WTC11 (cell line): ENCODE measurements around the gene BRD1. TPM values are rescaled to one million over a fixed set of nuclear protein-coding genes. Genes with fewer than 3 reads are reported as not detected.

ENCODE experiments used
- ATAC-seq: fragments of 200-7000 bp; cut with Tn5 transposase; 2 replicates; pipeline ENCODE4 v1.10.0; 2021; ENCODE audit warnings: mild to moderate bottlenecking, moderate library complexity
- CTCF ChIA-PET: fragments of 300-600 bp; sonication (Branson Sonifier 250); formaldehyde crosslinking; loops from one replicate; lab custom pipeline; 2021; ENCODE audit warnings: antibody characterized with exemption; lab: Charles Lee
- POLR2A ChIA-PET: fragments of 350-600 bp; sonication (Branson Sonifier 250); formaldehyde crosslinking; loops from one replicate; lab custom pipeline; 2021; ENCODE audit warnings: antibody characterized with exemption; lab: Charles Lee
- DNase-seq: peaks from one replicate; pipeline ENCODE4 v3.0.0; 2021; ENCODE audit warnings: low spot score
- H3K27ac Mint-ChIP-seq: 2 replicates; pipeline ENCODE4 v1.8.0; 2021; ENCODE audit warnings: mixed read lengths
- H3K27me3 Mint-ChIP-seq: 2 replicates; pipeline ENCODE4 v1.8.0; 2021; ENCODE audit warnings: low read depth, mild to moderate bottlenecking, moderate library complexity, mixed read lengths
- H3K36me3 Mint-ChIP-seq: 2 replicates; pipeline ENCODE4 v1.8.0; 2021; ENCODE audit warnings: mixed read lengths
- H3K4me1 Mint-ChIP-seq: 2 replicates; pipeline ENCODE4 v1.8.0; 2022; ENCODE audit warnings: mixed read lengths
- H3K4me3 Mint-ChIP-seq: 2 replicates; pipeline ENCODE4 v1.8.0; 2021; ENCODE audit warnings: mild to moderate bottlenecking, moderate library complexity, mixed read lengths
- H3K9me3 Mint-ChIP-seq: 2 replicates; pipeline ENCODE4 v1.8.0; 2021; ENCODE audit warnings: mixed read lengths
- ATF2 ChIP-seq: sonication (generic); formaldehyde crosslinking; IDR thresholded peaks from 2 replicates; pipeline ENCODE4 v1.8.1; 2022; ENCODE audit warnings: low read depth, missing genetic modification reagents, borderline replicate concordance
- ATF6 ChIP-seq: sonication (generic); formaldehyde crosslinking; IDR thresholded peaks from 2 replicates; pipeline ENCODE4 v1.8.1; 2023; ENCODE audit warnings: mild to moderate bottlenecking, missing genetic modification reagents
- CBFB ChIP-seq: sonication (generic); formaldehyde crosslinking; IDR thresholded peaks from 2 replicates; pipeline ENCODE4 v1.8.1; 2022; ENCODE audit warnings: mild to moderate bottlenecking, low read depth, missing genetic modification reagents
- CDX4 ChIP-seq: fragments of 250-450 bp; sonication (Bioruptor Pico); IDR thresholded peaks from 2 replicates; pipeline ENCODE4 v1.9.0; 2021; ENCODE audit warnings: moderate library complexity, mild to moderate bottlenecking, inconsistent platforms, borderline replicate concordance
- E2F5 ChIP-seq: sonication (generic); formaldehyde crosslinking; IDR thresholded peaks from 2 replicates; pipeline ENCODE4 v1.8.1; 2022; ENCODE audit warnings: mild to moderate bottlenecking, moderate library complexity, missing genetic modification reagents
- KAT7 ChIP-seq: sonication (generic); formaldehyde crosslinking; IDR thresholded peaks from 2 replicates; pipeline ENCODE4 v1.8.1; 2023; ENCODE audit warnings: missing genetic modification reagents, mild to moderate bottlenecking, borderline replicate concordance
- OVOL2 ChIP-seq: fragments of 250-450 bp; sonication (Bioruptor Pico); IDR thresholded peaks from 2 replicates; pipeline ENCODE4 v1.9.0; 2021; ENCODE audit warnings: mild to moderate bottlenecking, borderline replicate concordance
- STAT6 ChIP-seq: sonication (generic); formaldehyde crosslinking; conservative IDR thresholded peaks from 2 replicates; pipeline ENCODE4 v1.8.1; 2023; ENCODE audit warnings: mild to moderate bottlenecking, low read depth, missing genetic modification reagents, moderate library complexity
- ZBTB43 ChIP-seq: sonication (generic); formaldehyde crosslinking; IDR thresholded peaks from 2 replicates; pipeline ENCODE4 v1.8.1; 2023; ENCODE audit warnings: mild to moderate bottlenecking, missing genetic modification reagents
- ZNF317 ChIP-seq: sonication (generic); formaldehyde crosslinking; IDR thresholded peaks from 2 replicates; pipeline ENCODE4 v1.8.1; 2023; ENCODE audit warnings: low read depth, mild to moderate bottlenecking, moderate library complexity, missing genetic modification reagents, borderline replicate concordance
- ZNF396 ChIP-seq: fragments of 250-450 bp; sonication (Bioruptor Pico); IDR thresholded peaks from 2 replicates; pipeline ENCODE4 v1.8.0; 2021; ENCODE audit warnings: mild to moderate bottlenecking, moderate library complexity, borderline replicate concordance
- ZNF423 ChIP-seq: fragments of 250-450 bp; sonication (Bioruptor Pico); IDR thresholded peaks from 2 replicates; pipeline ENCODE4 v2.1.2; 2022; ENCODE audit warnings: mild to moderate bottlenecking, moderate library complexity
- total RNA-seq: library from RNA; stranded (reverse); gene quantifications from 3 replicates; pipeline ENCODE4 v1.2.3, GENCODE V29; 2021

The BRD1 gene
- total RNA-seq, 1 experiment from 2014 or later = 36.6 TPM

- ChIA-PET CTCF (interaction anchor here (0.6 to 3.4 kb wide), 7 partner anchors 11 to 677 kb away, joined by 3 to 16 read pairs (median 8); no protein-coding TSS in a partner anchor), POLR2A (no interaction called here)
- TF ChIP-seq KAT7 (CRISPR knock-in tag) = no peak
- no peak for TF ChIP-seq ZNF396 (CRISPR knock-in tag)
- TF ChIP-seq ZNF423 (CRISPR knock-in tag) = no peak
- no peak for TF ChIP-seq STAT6 (CRISPR knock-in tag)
- TF ChIP-seq E2F5 (CRISPR knock-in tag) = no peak
- no peak for TF ChIP-seq ATF6 (CRISPR knock-in tag)
- no peak for TF ChIP-seq CDX4 (CRISPR knock-in tag)
- TF ChIP-seq ZBTB43 (CRISPR knock-in tag) = no peak
- no peak for TF ChIP-seq ATF2
- no peak for TF ChIP-seq CBFB (CRISPR knock-in tag)
- no peak for TF ChIP-seq OVOL2 (CRISPR knock-in tag)
- no peak for TF ChIP-seq ZNF317
- peak overlapping the region; percentile 63 for H3K4me3 Mint-ChIP-seq
- no peaks in the 10 kb centered on the region for H3K9me3 Mint-ChIP-seq
- no peaks in the 10 kb centered on the region for H3K4me1 Mint-ChIP-seq
- H3K27me3 Mint-ChIP-seq = peaks cover 34% of the 10 kb centered on the region
- no peak overlapping the region for H3K27ac Mint-ChIP-seq
- no peaks in the 10 kb centered on the region for H3K36me3 Mint-ChIP-seq
- DNase-seq = no peak
- no peak for ATAC-seq
Observed at GRCh38 chr22:49723478-49724029, 104.1 kb downstream of the BRD1 start.

Other genes with a start within 250 kb of the BRD1 start
- 24.7 to 29.2 TPM (median 24.8 TPM) in 3 replicates for gene ZBED4, start 26.0 kb upstream of the BRD1 start, total RNA-seq
- gene ALG12, start 90.6 kb upstream of the BRD1 start, total RNA-seq = 26.5 to 29.2 TPM (median 26.7 TPM) in 3 replicates
- gene CRELD2, start 90.8 kb upstream of the BRD1 start, total RNA-seq = 34.9 to 42.8 TPM (median 35.2 TPM) in 3 replicates
- gene PIM3, start 132.9 kb upstream of the BRD1 start, total RNA-seq = 42.9 to 45.7 TPM (median 44.3 TPM) in 3 replicates
- 0.23 to 0.34 TPM (median 0.24 TPM) in 3 replicates for gene IL17REL, start 184.9 kb upstream of the BRD1 start, total RNA-seq
- 0.30 TPM in 1 of 3 replicates, not detected in the others for gene TTLL8, start 230.4 kb upstream of the BRD1 start, total RNA-seq